HG03457 (cell line): ENCODE measurements around the gene POLE.
"Not testable (repeated sequence)": the region's sequence is repeated elsewhere in the genome, so short reads cannot be mapped to it uniquely, and the experiment has no call there.

Source experiments
- ATAC-seq: cut with Tn5 transposase; IDR thresholded peaks from one replicate; pipeline ENCODE4 v1.9.1; 2021; ENCODE audit warnings: moderate number of reproducible peaks; ENCODE audit not compliant: unreplicated experiment

The POLE gene

DNA sequence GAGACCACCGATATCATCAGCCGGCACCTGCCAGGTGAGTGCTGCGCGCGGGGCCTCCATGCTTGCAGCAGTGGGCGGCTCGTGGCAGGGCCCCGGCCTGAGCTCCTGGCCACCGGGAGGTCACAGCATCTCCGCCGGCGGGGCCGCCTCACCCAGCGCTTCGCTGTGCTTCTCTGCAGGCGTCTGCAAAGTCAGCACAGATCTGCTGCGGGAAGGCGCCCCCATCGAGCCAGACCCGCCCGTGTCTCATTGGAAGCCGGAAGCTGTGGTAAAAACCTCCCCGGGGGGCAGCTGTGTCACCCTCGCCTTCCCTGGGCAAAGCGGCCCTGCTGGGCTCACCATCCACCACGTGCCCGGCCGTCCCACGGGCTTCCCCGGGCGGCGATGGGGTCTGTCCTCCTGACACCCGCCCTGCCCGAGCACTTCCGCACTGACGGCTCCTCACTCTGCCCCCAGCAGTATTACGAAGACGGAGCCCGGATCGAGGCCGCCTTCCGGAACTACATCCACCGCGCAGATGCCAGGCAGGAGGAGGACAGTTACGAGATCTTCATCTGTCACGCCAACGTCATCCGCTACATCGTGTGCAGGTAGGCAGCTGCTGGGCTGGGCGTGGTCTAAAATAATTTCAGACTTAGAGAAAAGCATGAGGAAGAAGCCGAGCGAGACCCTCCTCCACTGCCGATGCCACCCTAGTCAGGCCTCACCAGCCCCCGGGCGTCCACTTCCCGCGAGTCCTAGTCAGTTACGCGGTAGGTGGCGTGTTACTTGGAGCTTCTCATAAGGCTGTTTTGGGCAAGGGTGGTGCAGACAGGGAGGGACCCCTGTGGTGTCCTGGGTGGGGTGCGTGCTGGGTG is 30.6 kb upstream of the POLE start:
- no peak for ATAC-seq

DNA sequence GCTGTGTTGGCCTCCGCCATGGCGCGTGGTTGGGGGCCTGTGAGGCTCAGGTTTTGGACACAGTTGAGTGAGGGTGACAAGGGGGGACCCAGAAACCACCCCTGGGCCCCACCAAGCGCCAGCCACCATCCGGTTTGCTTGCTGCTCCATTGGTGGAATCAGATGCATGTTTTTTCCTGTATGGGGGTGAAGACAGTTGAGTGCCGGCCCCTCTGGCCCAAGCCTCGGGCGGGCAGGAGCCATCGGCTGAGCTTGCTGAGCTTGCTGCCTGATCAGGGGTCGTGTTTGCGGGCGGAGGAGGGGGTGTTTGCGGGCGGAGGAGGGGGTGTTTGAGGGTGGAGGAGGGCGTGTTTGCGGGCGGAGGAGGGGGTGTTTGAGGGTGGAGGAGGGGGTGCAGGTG is 29.9 kb upstream of the POLE start:
- no peak for ATAC-seq

DNA sequence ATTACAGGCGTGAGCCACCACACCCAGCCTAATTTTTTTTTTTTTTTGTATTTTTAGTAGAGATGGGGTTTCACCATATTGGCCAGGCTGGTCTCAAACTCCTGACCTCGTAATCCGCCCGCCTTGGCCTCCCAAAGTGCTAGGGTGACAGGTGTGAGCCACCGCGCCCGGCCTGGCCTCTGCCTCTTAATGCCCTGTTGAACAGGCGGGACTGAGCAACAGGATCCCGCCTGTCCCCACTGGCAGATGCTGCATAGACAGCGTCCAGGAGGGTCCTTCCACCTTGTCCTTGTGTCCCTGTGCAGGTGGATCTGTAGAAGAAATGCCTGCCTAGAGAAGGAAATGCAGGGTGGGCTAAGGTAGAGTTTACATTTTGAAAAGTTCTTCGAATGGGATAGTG is 29.2 kb upstream of the POLE start:
- ATAC-seq = no peak

DNA sequence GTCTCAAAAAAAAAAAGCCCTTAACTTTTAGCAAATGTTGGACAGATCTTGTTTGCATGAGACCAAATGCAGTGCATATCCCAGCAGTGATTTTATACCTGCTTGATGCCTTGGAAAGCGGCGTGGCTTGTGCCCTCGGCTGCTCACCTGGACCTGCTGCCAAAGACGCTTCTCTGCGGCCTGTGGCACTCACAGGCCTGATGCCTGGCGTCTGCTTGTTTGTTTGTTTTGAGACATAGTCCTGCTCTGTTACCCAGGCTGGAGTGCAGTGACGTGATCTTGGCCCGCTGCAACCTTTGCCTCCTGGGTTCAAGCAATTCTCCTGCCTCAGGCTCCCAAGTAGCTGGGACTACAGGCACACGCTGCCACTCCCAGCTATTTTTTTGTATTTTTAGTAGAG is 28.7 kb upstream of the POLE start:
- ATAC-seq = no peak

DNA sequence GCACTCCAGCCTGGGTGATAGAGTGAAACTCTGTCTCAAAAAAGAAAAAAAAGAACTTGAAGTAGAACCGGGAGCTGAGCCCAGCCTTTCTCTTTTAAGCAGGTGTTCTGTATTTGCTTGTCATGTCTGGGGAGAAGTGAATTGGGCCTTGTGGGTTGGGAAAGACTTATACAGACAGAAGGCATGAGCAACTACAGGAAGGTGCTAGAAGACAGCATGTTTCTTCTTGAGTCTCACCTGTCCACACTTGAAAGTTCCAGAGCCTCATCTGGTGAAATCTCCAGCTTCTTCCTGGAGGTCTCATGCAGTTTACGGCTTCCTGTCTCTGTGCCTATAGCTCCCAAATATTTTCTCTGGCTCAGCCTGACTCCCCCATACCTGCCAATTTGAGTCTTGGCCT is 26.0 kb upstream of the POLE start:
- no peak for ATAC-seq

DNA sequence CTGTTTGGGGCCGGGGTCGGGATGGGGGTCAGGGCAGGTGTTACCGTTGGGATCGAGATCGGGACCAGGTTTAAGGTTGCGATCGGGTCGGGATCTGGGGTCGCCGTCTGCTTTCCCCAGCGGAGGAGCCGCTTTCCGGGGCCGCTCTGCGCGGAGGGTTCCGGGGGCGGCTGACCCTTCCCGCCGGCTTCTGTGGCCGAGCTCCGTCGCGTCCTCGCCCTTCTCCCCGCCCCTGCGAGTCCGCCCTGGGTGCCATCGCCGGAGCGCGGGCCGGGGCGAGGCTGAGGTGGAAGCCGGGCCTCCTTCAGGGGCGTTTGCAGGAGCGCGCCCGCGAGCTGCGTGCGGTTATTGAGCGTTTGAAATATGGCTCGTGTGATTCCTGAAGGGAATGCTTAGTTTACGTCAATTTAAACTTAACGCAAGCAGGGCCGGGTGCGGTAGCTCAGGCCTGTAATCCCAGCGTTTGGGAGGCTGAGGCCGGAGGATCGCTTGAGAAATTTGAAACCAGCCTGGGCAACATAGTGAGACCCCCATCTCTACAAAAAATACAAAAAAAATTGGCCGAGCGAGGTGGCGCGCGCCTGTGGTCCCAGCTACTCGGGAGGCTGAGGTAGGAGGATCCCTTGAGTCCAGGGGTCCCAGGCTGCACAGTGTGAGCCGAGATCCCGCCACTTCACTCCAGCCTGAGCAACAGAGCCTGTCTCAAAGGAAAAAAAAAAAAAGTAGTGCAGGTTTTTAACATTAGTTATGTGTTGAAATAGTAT is 24.1 kb upstream of the POLE start:
- ATAC-seq = peak; percentile 5

DNA sequence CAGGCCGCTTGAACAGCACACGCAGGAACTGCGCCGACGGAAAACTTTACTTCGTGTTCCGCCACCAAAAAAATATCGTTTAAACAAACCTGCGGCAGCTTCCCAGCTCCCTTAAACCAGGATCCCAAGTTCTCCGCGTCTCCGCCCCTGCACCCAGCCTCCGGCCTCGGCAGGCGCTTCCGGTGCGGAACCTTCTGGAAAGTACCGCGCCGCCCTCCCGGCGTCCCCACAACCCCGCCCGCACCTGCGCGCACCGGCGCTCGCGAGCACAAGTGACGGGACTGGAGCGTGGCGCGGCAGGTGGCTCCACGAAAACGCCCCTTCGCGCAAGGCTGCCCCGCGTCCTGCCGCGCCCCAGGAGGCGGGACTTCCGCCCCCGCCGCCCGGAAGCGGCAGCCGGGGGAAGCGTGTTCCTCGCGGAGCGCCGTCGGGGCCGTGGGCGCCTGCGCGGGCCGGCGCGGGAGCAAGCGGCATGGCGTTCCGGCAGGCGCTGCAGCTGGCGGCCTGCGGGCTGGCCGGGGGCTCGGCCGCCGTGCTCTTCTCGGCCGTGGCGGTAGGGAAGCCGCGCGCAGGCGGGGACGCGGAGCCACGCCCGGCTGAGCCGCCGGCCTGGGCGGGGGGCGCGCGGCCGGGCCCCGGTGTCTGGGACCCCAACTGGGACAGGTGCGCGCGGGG is 23.4 kb upstream of the POLE start, which contains the start of gene PGAM5:
Gene PGAM5, plus strand, starts transcription at position 438 of the 675 bp plus-strand sequence. Its CDS starts 35 bp downstream, at position 473.
- peak; percentile 71 for ATAC-seq

DNA sequence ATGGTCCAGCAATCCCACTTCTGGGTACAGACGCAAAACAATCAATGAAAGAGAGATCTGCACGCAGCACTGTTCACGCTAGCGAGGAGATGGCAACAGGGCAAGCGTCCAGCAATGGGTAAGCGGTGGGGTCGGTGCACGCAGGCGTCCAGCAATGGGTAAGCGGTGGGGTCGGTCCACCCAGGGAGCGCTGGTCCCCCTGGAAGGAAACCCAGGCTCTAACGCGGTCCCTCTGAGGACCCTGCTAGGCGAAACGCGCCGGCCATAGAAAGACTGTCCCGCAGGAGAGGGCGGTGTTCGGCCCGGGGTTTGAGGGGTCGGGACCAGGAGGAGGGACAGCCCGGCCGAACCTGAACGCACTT is 22.9 kb upstream of the POLE start:
- peak; percentile 17 for ATAC-seq

DNA sequence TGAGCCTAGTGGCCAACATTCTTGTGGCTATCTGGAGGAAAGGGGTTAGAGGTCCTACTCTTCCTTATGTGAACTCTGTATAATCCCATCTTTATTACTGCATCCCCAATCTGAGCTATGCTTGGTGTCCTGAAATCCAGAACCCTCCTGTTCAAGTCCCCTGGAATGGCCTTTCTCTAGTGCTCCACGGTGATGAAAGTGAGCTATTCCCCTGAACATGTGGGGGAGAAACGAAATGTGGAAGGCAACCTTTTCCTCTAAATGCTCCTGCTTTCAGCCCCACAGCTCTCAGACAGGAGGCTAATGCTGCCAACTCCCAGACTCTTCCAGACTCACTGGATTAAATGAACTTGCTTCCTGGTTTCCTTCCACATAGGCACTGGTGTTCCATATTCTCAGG is 21.0 kb upstream of the POLE start:
- no peak for ATAC-seq

DNA sequence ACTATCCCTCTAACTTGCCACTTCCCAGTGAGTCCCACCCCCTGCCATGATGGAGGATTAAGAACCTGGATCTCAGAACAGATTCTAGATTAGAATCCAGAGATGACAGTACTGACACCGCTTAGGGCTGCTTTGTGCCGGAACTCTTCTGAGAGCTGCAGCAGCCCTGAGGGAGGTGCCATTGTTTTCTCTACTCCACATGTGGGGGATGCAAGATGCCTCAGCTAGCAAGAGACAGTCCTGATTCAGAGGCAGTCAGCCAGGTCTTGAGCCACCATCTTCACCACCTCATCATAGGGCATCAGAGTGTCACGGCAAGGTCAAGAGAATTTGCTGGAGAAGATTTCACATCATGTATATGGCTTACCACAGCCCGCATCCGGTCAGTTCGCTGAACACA is 20.1 kb upstream of the POLE start:
- ATAC-seq = no peak

DNA sequence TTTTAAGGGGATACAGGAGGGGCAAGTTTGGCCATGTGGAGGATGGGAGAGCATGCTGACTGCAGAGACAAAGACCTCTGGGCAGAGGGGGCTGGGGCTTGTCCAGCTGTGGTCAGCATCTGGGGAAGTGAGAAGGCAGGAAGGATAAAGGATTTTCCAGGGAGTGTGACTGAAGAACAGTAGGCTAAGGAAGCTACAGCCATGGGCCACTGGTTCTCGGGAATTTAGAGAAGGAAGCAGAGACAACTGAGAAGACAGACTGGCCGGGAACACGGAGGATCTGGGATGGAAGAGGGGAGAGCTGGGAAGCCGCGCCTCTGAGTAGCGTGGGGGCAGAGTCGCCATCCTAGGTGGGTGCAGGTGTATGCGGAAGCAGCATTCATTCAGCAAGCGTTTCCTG is 16.5 kb upstream of the POLE start:
- no peak for ATAC-seq

DNA sequence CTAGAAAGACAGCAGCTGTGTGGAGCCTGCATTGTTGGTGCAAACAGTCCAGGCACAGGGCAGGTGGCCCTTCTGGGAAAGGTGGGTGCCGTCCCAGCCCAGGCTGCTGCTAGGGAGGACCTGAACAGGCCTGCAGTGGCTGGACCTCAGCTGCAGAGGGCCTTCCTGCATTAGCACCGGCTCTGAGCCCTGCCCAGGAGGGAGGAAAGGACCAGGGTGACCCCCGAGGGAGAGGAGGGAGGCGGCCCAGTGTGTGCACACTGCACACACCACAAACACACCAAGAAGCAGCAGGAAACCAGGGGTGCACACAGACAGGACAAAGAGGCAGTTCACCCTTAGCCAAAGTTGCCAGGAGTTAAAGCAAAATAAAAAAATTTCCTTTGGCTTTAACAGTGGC is 15.5 kb upstream of the POLE start:
- ATAC-seq = no peak

DNA sequence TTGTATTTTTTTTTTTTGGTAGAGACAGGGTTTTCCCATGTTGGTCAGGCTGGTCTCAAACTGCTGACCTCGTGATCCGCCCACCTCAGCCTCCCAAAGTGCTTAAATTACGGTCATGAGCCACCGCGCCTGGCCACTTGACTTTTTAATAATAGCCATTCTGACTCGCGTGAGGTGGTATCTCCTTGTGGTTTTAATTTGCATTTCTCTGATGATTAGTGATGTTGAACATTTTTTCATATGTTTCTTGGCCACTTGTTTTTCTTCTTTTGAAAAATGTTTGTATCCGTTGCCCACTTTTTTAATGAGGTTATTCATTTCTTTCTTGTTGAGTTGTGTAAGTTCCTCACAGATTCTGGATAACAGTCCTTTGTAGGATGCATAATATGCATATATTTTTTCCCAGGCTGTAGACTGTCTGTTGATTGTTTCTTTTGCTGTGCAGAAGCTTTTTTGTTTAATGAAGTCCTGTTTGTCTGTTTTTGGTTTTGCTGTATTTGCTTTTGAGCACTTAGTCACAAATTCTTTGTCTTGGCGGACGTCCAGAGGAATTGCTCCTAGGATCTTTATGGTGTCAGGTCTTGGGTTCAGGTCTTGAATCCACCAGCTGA is 13.2 kb upstream of the POLE start:
- ATAC-seq = no peak

DNA sequence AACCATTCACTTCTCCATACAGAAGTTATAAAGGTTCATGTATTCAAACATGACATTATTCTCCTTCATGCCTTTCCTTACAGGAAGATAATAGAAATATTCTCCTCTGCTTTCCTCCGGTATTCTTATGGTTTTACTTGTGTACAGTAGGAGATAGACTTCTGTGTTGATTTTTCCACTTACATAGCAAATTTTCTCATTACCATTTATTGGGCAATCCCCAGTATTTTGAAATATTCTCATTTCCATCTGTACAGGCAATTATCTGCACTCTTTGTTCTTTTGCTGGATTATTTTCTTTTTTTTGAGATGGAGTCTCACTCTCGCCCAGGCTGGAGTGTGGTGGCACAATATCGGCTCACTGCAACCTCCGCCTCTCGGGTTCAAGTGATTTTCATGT is 11.2 kb upstream of the POLE start:
- no peak for ATAC-seq

DNA sequence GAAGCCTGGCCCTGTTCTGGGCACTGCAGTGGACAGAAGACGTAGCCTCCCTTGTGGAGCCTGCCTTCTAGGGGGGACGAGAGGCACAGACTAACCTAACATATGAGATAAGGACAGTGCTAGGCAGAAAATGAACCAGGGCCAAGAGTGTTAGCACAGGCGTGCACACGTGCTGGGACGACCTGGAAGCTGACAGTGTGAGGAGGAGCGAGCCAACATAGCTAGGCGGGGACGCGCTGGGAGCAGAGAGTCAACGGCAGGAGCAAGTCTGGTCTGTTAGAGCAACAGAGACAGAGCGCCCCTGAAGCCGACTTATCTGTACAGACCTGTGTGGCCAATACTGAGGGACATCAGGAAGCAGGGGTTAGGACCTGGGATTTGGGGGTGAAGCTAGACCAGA is 8.3 kb upstream of the POLE start:
- ATAC-seq = no peak

DNA sequence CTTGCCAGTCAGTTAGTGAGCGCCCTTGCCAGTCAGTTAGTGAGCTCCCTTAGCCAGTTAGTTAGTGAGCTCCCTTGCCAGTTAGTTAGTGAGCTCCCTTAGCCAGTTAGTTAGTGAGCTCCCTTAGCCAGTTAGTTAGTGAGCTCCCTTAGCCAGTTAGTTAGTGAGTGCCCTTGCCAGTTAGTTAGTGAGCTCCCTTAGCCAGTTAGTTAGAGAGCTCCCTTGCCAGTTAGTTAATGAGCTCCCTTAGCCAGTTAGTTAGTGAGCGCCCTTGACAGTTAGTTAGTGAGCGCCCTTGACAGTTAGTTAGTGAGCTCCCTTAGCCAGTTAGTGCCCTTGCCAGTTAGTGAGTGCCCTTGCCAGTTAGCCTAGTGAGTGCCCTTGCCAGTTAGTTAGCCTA is 7.7 kb upstream of the POLE start:
- not testable (repeated sequence) for ATAC-seq

DNA sequence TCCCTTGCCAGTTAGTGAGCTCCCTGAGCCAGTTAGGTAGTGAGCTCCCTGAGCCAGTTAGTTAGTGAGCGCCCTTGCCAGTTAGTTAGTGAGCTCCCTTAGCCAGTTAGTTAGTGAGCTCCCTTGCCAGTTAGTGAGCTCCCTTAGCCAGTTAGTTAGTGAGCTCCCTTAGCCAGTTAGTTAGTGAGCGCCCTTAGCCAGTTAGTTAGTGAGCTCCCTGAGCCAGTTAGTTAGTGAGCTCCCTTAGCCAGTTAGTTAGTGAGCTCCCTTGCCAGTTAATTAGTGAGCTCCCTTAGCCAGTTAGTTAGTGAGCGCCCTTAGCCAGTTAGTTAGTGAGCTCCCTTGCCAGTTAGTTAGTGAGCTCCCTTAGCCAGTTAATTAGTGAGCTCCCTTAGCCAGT is 4.9 kb upstream of the POLE start:
- ATAC-seq = not testable (repeated sequence)

DNA sequence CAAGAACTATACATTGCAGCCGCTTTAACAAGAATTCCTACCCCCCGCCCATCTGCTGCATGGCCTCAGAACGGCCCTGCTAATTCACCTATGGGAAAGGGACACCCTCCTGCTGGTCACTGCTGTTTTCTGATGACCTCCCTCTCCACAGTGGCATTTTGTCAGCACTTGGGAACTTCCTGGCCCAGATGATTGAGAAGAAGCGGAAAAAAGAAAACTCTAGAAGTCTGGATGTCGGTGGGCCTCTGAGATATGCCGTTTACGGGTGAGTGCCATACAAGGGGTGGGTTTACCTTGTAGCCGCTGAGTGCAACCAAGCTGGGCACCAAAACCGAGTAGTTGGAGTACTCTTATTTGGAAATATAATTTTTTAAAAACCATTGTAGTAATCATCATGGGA is 3.0 kb upstream of the POLE start:
- no peak for ATAC-seq

DNA sequence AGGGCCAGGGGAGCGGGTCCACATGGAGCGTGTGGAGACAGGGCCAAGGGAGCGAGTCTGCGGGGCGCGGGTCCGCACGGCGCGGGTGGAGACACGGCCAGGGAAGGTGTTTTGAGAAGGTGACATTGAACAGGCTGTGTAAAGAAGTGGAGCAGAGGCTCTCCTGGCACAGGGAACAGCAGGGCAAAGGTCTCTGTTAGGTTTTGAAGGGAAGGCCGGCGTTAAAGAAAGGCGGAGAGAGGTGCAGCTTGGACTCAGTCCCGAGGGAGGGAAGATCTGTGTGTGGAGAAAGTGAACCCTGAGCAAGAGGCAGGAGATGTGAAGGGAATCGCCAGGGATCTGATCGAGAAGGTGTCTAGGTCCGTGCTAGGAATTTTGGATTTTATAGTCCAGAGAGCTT is 2.1 kb upstream of the POLE start:
- no peak for ATAC-seq

DNA sequence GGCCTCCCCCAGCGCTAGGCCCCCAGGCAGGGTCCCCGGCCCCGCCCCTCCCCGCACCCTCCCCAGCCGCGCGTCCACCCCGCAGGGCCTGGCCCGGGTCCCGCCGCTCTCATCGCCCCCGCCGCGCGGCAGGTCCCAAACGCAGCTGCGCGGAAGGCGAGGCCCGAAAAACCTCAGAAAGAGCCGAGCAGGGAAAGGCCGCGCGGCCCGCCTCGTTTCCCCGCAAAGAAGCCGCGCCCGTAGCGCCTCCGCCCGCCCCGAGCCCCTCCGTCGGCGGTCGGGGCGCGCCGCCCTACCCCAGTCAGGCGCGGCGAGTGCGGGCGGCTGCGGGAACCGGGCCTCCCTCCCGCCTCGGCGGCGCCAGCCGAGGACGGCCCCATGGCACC is 324 bp downstream of the POLE start:
- ATAC-seq = peak; percentile 21

DNA sequence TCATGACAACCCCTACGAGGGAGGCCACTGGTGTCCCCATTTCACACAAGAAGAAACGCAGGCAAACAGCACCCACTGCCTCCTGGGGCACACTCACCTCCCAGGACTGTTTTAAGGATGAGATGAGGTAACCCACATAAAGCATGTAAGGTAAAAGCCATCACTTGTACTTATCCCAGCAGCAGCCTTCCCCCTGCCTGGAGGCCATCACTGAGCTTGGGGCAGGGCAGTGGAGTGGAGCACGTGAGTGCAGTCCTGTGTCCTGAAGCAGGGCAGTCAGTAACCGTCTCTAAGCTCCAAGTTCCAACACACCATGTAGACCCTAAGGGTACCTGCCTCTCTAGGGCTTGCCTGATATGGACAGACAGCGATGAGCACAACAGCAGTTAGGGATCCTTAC is 1.7 kb downstream of the POLE start:
- ATAC-seq = no peak
